ENCODE measurements around the gene EML4. TPM values are rescaled to one million over a fixed set of nuclear protein-coding genes. Genes with fewer than 3 reads are reported as not detected.
A peak's percentile ranks its signal among the peaks of the same experiment; 100 is the strongest.

EML4 gene
- total and polyA plus RNA-seq, 2 of the 13 experiments (the other 11 are each of a cell fraction or from before 2014, with no cell fraction given) = 243 to 476 TPM

DNA sequence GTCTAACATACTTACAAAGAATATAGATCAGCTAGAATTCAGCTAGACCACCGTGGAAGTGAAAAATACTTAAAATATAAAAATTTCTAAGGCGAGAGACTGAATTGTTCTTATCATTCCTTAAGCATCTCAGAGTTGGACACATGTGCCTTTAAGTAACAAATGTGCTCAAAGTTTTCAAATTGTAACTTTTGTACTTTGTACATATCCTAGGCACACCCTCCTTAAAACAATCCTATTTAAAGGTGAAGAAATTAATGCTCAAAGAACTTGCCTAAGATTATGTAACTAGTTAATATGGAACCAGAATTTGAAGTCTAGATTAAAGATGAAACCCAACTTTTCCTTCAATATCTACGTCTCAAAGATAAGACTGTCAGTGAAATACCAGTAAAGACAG lies 74.1 kb downstream of the EML4 start:
- FAIRE-seq (no peak), DNase-seq (ENCODE audit: low spot score) (no peak), ATAC-seq (no peak)
- 85% methylated on average over 3 of the region's 3 CpGs for WGBS (ENCODE audit: low lambda C conversion rate)
- no peak overlapping the region for H3K27ac ChIP-seq (ENCODE audit: extremely low read length, insufficient read depth, low read length)
- H3K27me3 ChIP-seq (ENCODE audit: control insufficient read depth in 1 of 2, insufficient read depth in 2 of 2, low read length in 2 of 2) = no peaks in the 10 kb centered on the region
- peaks cover 100% of the 10 kb centered on the region for H4K20me1 ChIP-seq (ENCODE audit: insufficient read depth, low read length)
- ChIA-PET CTCF (ENCODE audit: low intra/inter-chr PET ratio, low total read pairs) (no interaction called here), POLR2A (no interaction called here)
- no peak overlapping the region for H3K4me2 ChIP-seq (ENCODE audit: low read depth, low read length)
- intact Hi-C loops (cut with micrococcal nuclease; ENCODE audit: unreplicated experiment) = no loop called here
- H3K79me2 ChIP-seq (ENCODE audit: insufficient read depth, low read length) = peaks cover 100% of the 10 kb centered on the region
- no TSS peak for BruUV-seq (replicated peaks)
- in situ Hi-C loops (cut with HindIII; ENCODE audit: extremely low pct_ligation_motif_present, low pct_unique_long_range_greater_than_20kb) = no loop called here
- no peak overlapping the region for H2AFZ ChIP-seq (ENCODE audit: low read length)
- H3K4me3 ChIP-seq (replicated peaks in 1 of 3; ENCODE audit: insufficient read depth in 1 of 3, low read depth in 2 of 3, low read length in 3 of 3) = no peak overlapping the region
- H3K4me1 ChIP-seq (ENCODE audit: insufficient read depth, low read length) = peaks cover 64% of the 10 kb centered on the region
- H3K9ac ChIP-seq (ENCODE audit: insufficient read depth, low read depth, low read length) = no peak overlapping the region
- peaks cover 18 to 54% of the 10 kb centered on the region in 2 experiments for H3K36me3 ChIP-seq (replicated peaks in 1 of 2; ENCODE audit: control insufficient read depth in 1 of 2, insufficient read depth in 2 of 2, low read length in 2 of 2)
- no peaks in the 10 kb centered on the region for H3K9me3 ChIP-seq (ENCODE audit: low read length)
- no peak for TF ChIP-seq RELA (CRISPR knock-in tag; IDR thresholded peaks at IDR 0.05)
- peak; percentile 26 for TF ChIP-seq AGO2 (optimal IDR thresholded peaks at IDR 0.05; ENCODE audit: low read depth, low read length)

DNA sequence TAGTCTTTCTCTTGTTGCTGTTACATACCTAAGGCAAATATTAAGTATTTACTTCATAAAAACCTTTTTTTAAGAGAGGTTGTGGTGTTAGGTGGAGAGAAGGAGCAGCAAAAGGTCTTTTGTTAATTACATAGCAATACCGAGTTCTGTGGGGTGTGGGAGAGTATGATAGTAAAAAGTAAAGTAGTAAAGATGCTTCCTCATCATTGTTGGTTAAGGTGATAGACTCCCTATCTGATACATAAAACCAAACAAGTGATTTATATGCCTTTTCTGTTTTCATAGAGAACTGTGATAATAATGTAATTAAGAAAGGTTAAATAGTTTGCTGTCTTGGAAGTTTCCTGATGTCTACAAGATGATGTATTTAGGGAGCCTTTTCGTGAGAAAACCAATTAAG lies 75.4 kb downstream of the EML4 start:
- H3K36me3 ChIP-seq (replicated peaks in 1 of 2; ENCODE audit: control insufficient read depth in 1 of 2, insufficient read depth in 2 of 2, low read length in 2 of 2) = peaks cover 21 to 53% of the 10 kb centered on the region in 2 experiments
- no peaks in the 10 kb centered on the region for H3K9me3 ChIP-seq (ENCODE audit: low read length)
- no peak overlapping the region for H2AFZ ChIP-seq (ENCODE audit: low read length)
- H3K27ac ChIP-seq (ENCODE audit: extremely low read length, insufficient read depth, low read length) = no peak overlapping the region
- ChIA-PET CTCF (ENCODE audit: low intra/inter-chr PET ratio, low total read pairs) (no interaction called here), POLR2A (interaction anchor here (1.3 kb wide), 1 partner anchor 107 kb away, joined by 3 read pairs; no protein-coding TSS in a partner anchor)
- ATAC-seq (peak; percentile 3; the same call in 1 of the 3 replicates), DNase-seq (ENCODE audit: low spot score) (no peak), FAIRE-seq (no peak)
- in situ Hi-C loops (cut with HindIII; ENCODE audit: extremely low pct_ligation_motif_present, low pct_unique_long_range_greater_than_20kb) = no loop called here
- H3K27me3 ChIP-seq (ENCODE audit: control insufficient read depth in 1 of 2, insufficient read depth in 2 of 2, low read length in 2 of 2) = no peaks in the 10 kb centered on the region
- 88% methylated on average over 2 of the region's 2 CpGs for WGBS (ENCODE audit: low lambda C conversion rate)
- H3K4me3 ChIP-seq (replicated peaks in 1 of 3; ENCODE audit: insufficient read depth in 1 of 3, low read depth in 2 of 3, low read length in 3 of 3) = no peak overlapping the region
- peaks cover 55% of the 10 kb centered on the region for H3K4me1 ChIP-seq (ENCODE audit: insufficient read depth, low read length)
- H3K4me2 ChIP-seq (ENCODE audit: low read depth, low read length) = no peak overlapping the region
- no peak overlapping the region for H3K9ac ChIP-seq (ENCODE audit: insufficient read depth, low read depth, low read length)
- H4K20me1 ChIP-seq (ENCODE audit: insufficient read depth, low read length) = peaks cover 100% of the 10 kb centered on the region
- BruUV-seq (replicated peaks) = no TSS peak
- intact Hi-C loops (cut with micrococcal nuclease; ENCODE audit: unreplicated experiment) = no loop called here
- peaks cover 100% of the 10 kb centered on the region for H3K79me2 ChIP-seq (ENCODE audit: insufficient read depth, low read length)
- TF ChIP-seq KLF6 (CRISPR knock-in tag; IDR thresholded peaks at IDR 0.05) = no peak
- TF ChIP-seq, protein P1, sequence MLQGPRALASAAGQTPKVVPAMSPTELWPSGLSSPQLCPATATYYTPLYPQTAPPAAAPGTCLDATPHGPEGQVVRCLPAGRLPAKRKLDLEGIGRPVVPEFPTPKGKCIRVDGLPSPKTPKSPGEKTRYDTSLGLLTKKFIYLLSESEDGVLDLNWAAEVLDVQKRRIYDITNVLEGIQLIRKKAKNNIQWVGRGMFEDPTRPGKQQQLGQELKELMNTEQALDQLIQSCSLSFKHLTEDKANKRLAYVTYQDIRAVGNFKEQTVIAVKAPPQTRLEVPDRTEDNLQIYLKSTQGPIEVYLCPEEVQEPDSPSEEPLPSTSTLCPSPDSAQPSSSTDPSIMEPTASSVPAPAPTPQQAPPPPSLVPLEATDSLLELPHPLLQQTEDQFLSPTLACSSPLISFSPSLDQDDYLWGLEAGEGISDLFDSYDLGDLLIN (CRISPR knock-in tag; IDR thresholded peaks at IDR 0.05; ENCODE audit: borderline replicate concordance) = no peak
- no peak for TF ChIP-seq ZNF230 (CRISPR knock-in tag; IDR thresholded peaks at IDR 0.05)
- TF ChIP-seq FOSL2 (CRISPR knock-in tag; IDR thresholded peaks at IDR 0.05) = no peak
- TF ChIP-seq, protein P2, sequence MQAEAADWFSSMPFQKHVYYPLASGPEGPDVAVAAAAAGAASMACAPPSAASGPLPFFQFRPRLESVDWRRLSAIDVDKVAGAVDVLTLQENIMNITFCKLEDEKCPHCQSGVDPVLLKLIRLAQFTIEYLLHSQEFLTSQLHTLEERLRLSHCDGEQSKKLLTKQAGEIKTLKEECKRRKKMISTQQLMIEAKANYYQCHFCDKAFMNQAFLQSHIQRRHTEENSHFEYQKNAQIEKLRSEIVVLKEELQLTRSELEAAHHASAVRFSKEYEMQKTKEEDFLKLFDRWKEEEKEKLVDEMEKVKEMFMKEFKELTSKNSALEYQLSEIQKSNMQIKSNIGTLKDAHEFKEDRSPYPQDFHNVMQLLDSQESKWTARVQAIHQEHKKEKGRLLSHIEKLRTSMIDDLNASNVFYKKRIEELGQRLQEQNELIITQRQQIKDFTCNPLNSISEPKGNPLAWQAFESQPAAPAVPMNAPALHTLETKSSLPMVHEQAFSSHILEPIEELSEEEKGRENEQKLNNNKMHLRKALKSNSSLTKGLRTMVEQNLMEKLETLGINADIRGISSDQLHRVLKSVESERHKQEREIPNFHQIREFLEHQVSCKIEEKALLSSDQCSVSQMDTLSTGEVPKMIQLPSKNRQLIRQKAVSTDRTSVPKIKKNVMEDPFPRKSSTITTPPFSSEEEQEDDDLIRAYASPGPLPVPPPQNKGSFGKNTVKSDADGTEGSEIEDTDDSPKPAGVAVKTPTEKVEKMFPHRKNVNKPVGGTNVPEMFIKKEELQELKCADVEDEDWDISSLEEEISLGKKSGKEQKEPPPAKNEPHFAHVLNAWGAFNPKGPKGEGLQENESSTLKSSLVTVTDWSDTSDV (CRISPR knock-in tag; IDR thresholded peaks at IDR 0.05) = no peak
- no peak for TF ChIP-seq MIER2 (CRISPR knock-in tag; IDR thresholded peaks at IDR 0.05)
- TF ChIP-seq, protein P3, sequence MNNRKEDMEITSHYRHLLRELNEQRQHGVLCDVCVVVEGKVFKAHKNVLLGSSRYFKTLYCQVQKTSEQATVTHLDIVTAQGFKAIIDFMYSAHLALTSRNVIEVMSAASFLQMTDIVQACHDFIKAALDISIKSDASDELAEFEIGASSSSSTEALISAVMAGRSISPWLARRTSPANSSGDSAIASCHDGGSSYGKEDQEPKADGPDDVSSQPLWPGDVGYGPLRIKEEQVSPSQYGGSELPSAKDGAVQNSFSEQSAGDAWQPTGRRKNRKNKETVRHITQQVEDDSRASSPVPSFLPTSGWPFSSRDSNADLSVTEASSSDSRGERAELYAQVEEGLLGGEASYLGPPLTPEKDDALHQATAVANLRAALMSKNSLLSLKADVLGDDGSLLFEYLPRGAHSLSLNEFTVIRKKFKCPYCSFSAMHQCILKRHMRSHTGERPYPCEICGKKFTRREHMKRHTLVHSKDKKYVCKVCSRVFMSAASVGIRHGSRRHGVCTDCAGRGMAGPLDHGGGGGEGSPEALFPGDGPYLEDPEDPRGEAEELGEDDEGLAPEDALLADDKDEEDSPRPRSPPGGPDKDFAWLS (CRISPR knock-in tag; IDR thresholded peaks at IDR 0.05; ENCODE audit: borderline replicate concordance) = no peak
- no peak for TF ChIP-seq ZNF251 (CRISPR knock-in tag; IDR thresholded peaks at IDR 0.05)
- TF ChIP-seq GZF1 (CRISPR knock-in tag; IDR thresholded peaks at IDR 0.05) = no peak

Data from HepG2 (cell line).